H1 (cell line): ENCODE measurements around the gene SPINK5. TPM values are rescaled to one million over a fixed set of nuclear protein-coding genes. Genes with fewer than 3 reads are reported as not detected.

Source experiments
- CTCF ChIA-PET: fragments of 300-600 bp; sonication (Branson Sonifier 250); formaldehyde crosslinking; loops from one replicate; lab custom pipeline; 2021; ENCODE audit not compliant: partially characterized antibody; lab: Charles Lee
- POLR2A ChIA-PET: fragments of 300-600 bp; sonication (Branson Sonifier 250); formaldehyde crosslinking; loops from one replicate; lab custom pipeline; 2021; ENCODE audit warnings: inconsistent platforms; ENCODE audit not compliant: partially characterized antibody; lab: Charles Lee
- DNase-seq, 2 experiments: peaks; one replicate each; pipeline versions ENCODE4 v3.0.0 to v3.0.0-alpha.2; 2010 to 2022; ENCODE audit warnings: low spot score in 2 of 2, low read depth in 1 of 2, mixed read lengths in 1 of 2
- FAIRE-seq: peaks from 2 replicates; lab custom pipeline; 2011; peaks lifted over from hg19 to GRCh38; lab: Jason Lieb, UNC
- H2AFZ ChIP-seq: 2 replicates; pipeline ENCODE4 v1.8.1; 2012; ENCODE audit warnings: low read length, inconsistent platforms
- H2AK5ac ChIP-seq: 2 replicates; pipeline ENCODE4 v1.6.1; 2013; ENCODE audit warnings: low read depth, low read length
- H2BK120ac ChIP-seq: replicated peaks from 2 replicates; pipeline ENCODE3; 2013; ENCODE audit warnings: low read depth, low read length, inconsistent platforms
- H2BK12ac ChIP-seq: 2 replicates; pipeline ENCODE4 v1.6.1; 2013; ENCODE audit warnings: low read depth, low read length
- H2BK15ac ChIP-seq: 2 replicates; pipeline ENCODE4 v1.6.1; 2013; ENCODE audit warnings: low read length
- H2BK20ac ChIP-seq: 2 replicates; pipeline ENCODE4 v1.6.1; 2013; ENCODE audit warnings: low read length
- H2BK5ac ChIP-seq: 2 replicates; pipeline ENCODE4 v1.6.1; 2013; ENCODE audit warnings: low read depth, low read length
- H3K14ac ChIP-seq: 2 replicates; pipeline ENCODE4 v1.6.1; 2013; ENCODE audit warnings: inconsistent platforms; ENCODE audit not compliant: insufficient read length
- H3K18ac ChIP-seq: 2 replicates; pipeline ENCODE4 v1.6.1; 2013; ENCODE audit warnings: low read length; ENCODE audit errors: extremely low read depth
- H3K23ac ChIP-seq: 2 replicates; pipeline ENCODE4 v1.6.1; 2013; ENCODE audit warnings: inconsistent platforms; ENCODE audit not compliant: insufficient read length
- H3K23me2 ChIP-seq: 2 replicates; pipeline ENCODE4 v1.6.1; 2013; ENCODE audit warnings: low read depth, low read length
- H3K27ac ChIP-seq: 2 replicates; pipeline ENCODE4 v1.6.1; 2011; ENCODE audit warnings: low read depth, low read length, inconsistent platforms
- H3K27me3 ChIP-seq, 4 experiments: replicated peaks in 1 of 4; 1 replicate in 1 of 4; 2 replicates in 3 of 4; pipeline versions ENCODE4 v1.6.1 to v1.8.1; 2011 to 2013; ENCODE audit warnings: low read length in 3 of 4, mild to moderate bottlenecking in 3 of 4, inconsistent platforms in 2 of 4, mixed read lengths in 2 of 4, moderate library complexity in 1 of 4; ENCODE audit not compliant: control insufficient read depth in 3 of 4, insufficient read depth in 3 of 4; ENCODE audit errors: extremely low read depth in 1 of 4
- H3K36me3 ChIP-seq, 4 experiments: 2 replicates each; pipeline versions ENCODE4 v1.6.1 to v1.8.1; 2011 to 2013; ENCODE audit warnings: mild to moderate bottlenecking in 4 of 4, low read length in 3 of 4, moderate library complexity in 2 of 4, control low read depth in 1 of 4, inconsistent platforms in 1 of 4; ENCODE audit not compliant: insufficient read depth in 4 of 4, control insufficient read depth in 2 of 4
- H3K4ac ChIP-seq: replicated peaks from 2 replicates; pipeline ENCODE3; 2013; ENCODE audit warnings: low read length, low read depth, mixed read lengths, inconsistent platforms; ENCODE audit not compliant: insufficient read length
- H3K4me1 ChIP-seq, 4 experiments: replicated peaks in 1 of 4; 1 replicate in 1 of 4; 2 replicates in 3 of 4; pipeline versions ENCODE4 v1.6.1 to v1.8.1; 2011 to 2013; ENCODE audit warnings: low read length in 3 of 4, inconsistent platforms in 2 of 4, mixed read lengths in 1 of 4; ENCODE audit not compliant: insufficient read depth in 4 of 4, control insufficient read depth in 3 of 4
- H3K4me2 ChIP-seq, 2 experiments: 2 replicates each; pipeline versions ENCODE4 v1.6.1 to v1.8.1; 2011 to 2013; ENCODE audit warnings: low read depth in 2 of 2, low read length in 2 of 2, control low read depth in 1 of 2, inconsistent platforms in 1 of 2, mild to moderate bottlenecking in 1 of 2; ENCODE audit not compliant: insufficient read depth in 1 of 2
- H3K4me3 ChIP-seq, 4 experiments: fragments of 200-600, 300-600 bp in 1 of 4; sonication (generic), shearing (Covaris generic), sonication (Bioruptor Twin) in 1 of 4; 2 replicates each; pipeline versions ENCODE4 v1.5.1 to v1.8.1; 2011 to 2016; ENCODE audit warnings: low read length in 4 of 4, low read depth in 3 of 4, control low read depth in 2 of 4, inconsistent platforms in 2 of 4, mild to moderate bottlenecking in 2 of 4, mixed read lengths in 1 of 4, moderate library complexity in 1 of 4; ENCODE audit not compliant: insufficient read depth in 2 of 4; ENCODE audit errors: extremely low read depth in 1 of 4
- H3K56ac ChIP-seq: replicated peaks from 2 replicates; pipeline ENCODE3; 2013; ENCODE audit warnings: low read depth, mild to moderate bottlenecking, mixed read lengths, low read length, inconsistent platforms; ENCODE audit not compliant: insufficient read length
- H3K79me1 ChIP-seq: 2 replicates; pipeline ENCODE4 v1.6.1; 2013; ENCODE audit warnings: low read depth, low read length, control low read depth
- H3K79me2 ChIP-seq, 2 experiments: 2 replicates each; pipeline versions ENCODE4 v1.6.1 to v1.8.1; 2012 to 2013; ENCODE audit warnings: low read length in 2 of 2, mild to moderate bottlenecking in 2 of 2, inconsistent platforms in 1 of 2; ENCODE audit not compliant: insufficient read depth in 2 of 2, control insufficient read depth in 1 of 2
- H3K9ac ChIP-seq, 4 experiments: replicated peaks in 1 of 4; 1 replicate in 1 of 4; 2 replicates in 3 of 4; pipeline versions ENCODE4 v1.6.1 to v1.8.1; 2011 to 2013; ENCODE audit warnings: low read depth in 3 of 4, low read length in 3 of 4, control low read depth in 2 of 4, mild to moderate bottlenecking in 2 of 4, moderate library complexity in 2 of 4, inconsistent platforms in 1 of 4; ENCODE audit errors: extremely low read depth in 1 of 4
- H3K9me3 ChIP-seq, 2 experiments: 2 replicates each; pipeline versions ENCODE4 v1.6.1 to v1.8.1; 2012 to 2013; ENCODE audit warnings: mild to moderate bottlenecking in 2 of 2, moderate library complexity in 2 of 2, control low read depth in 1 of 2, inconsistent platforms in 1 of 2, low read depth in 1 of 2, low read length in 1 of 2, mixed read lengths in 1 of 2; ENCODE audit not compliant: insufficient read depth in 2 of 2
- H4K20me1 ChIP-seq, 2 experiments: replicated peaks in 1 of 2; 2 replicates each; pipeline versions ENCODE3 to v1.8.1; 2011 to 2013; ENCODE audit warnings: inconsistent platforms in 2 of 2, low read length in 2 of 2, mild to moderate bottlenecking in 1 of 2; ENCODE audit not compliant: insufficient read depth in 2 of 2, control insufficient read depth in 1 of 2
- H4K5ac ChIP-seq: 2 replicates; pipeline ENCODE4 v1.6.1; 2013; ENCODE audit warnings: low read length, low read depth, mixed read lengths, inconsistent platforms; ENCODE audit not compliant: insufficient read length
- H4K8ac ChIP-seq: 2 replicates; pipeline ENCODE4 v1.8.0; 2013; ENCODE audit warnings: mild to moderate bottlenecking, moderate library complexity, low read length, inconsistent platforms; ENCODE audit not compliant: insufficient read depth; ENCODE audit errors: extremely low read depth
- H4K91ac ChIP-seq: replicated peaks from 2 replicates; pipeline ENCODE3; 2013; ENCODE audit warnings: low read length, mixed read lengths, inconsistent platforms; ENCODE audit not compliant: insufficient read length
- CEBPB ChIP-seq: IDR thresholded peaks from 2 replicates; pipeline ENCODE4 v1.6.1; 2012; ENCODE audit warnings: low read depth, low read length
- CTBP2 ChIP-seq: IDR thresholded peaks from 2 replicates; pipeline ENCODE4 v1.7.0; 2011; ENCODE audit warnings: borderline replicate concordance, mild to moderate bottlenecking, moderate library complexity, mixed read lengths, low read length; ENCODE audit not compliant: insufficient read depth, insufficient read length
- CTCF ChIP-seq, 3 experiments: IDR thresholded peaks; 1 replicate in 2 of 3; 2 replicates in 1 of 3; pipeline versions ENCODE4 v1.5.1 to v1.6.1; 2011; ENCODE audit warnings: low read length in 3 of 3, mild to moderate bottlenecking in 3 of 3, inconsistent platforms in 2 of 3, low read depth in 1 of 3, moderate library complexity in 1 of 3; ENCODE audit not compliant: insufficient read depth in 1 of 3; ENCODE audit errors: control extremely low read depth in 1 of 3
- EGR1 ChIP-seq: IDR thresholded peaks from 2 replicates; pipeline ENCODE4 v1.6.1; 2011; ENCODE audit warnings: low read depth, low read length, borderline replicate concordance
- FOSL1 ChIP-seq: IDR thresholded peaks from 2 replicates; pipeline ENCODE4 v1.6.1; 2011; ENCODE audit warnings: mild to moderate bottlenecking, low read depth, low read length, moderate library complexity; ENCODE audit not compliant: insufficient read depth
- HDAC6 ChIP-seq: IDR thresholded peaks from one replicate; pipeline ENCODE4 v1.7.1; 2012; ENCODE audit warnings: low read depth, mild to moderate bottlenecking, inconsistent platforms, low read length, moderate library complexity
- KDM5A ChIP-seq: fragments of 200-600 bp; IDR thresholded peaks from 2 replicates; pipeline ENCODE4 v1.7.1; 2012; ENCODE audit warnings: mild to moderate bottlenecking, low read length, inconsistent platforms, mixed read lengths
- MAFK ChIP-seq: IDR thresholded peaks from 2 replicates; pipeline ENCODE4 v1.6.1; 2012; ENCODE audit warnings: low read depth, mild to moderate bottlenecking, improper control_type of control experiment, low read length
- POU5F1 ChIP-seq: IDR thresholded peaks from 2 replicates; pipeline ENCODE4 v1.6.1; 2011; ENCODE audit warnings: low read depth, mild to moderate bottlenecking, low read length, moderate library complexity
- SIN3A ChIP-seq, 2 experiments: IDR thresholded peaks in 1 of 2; conservative IDR thresholded peaks in 1 of 2; 2 replicates each; pipeline ENCODE4 v1.6.1; 2011 to 2012; ENCODE audit warnings: low read length in 2 of 2, improper control_type of control experiment in 1 of 2, low read depth in 1 of 2, mild to moderate bottlenecking in 1 of 2
- SP4 ChIP-seq: IDR thresholded peaks from 2 replicates; pipeline ENCODE4 v1.6.1; 2012; ENCODE audit warnings: low read length, inconsistent platforms
- polyA plus RNA-seq, 7 experiments: library from polyadenylated mRNA; depleted of rRNA in 3 of 7; stranded (reverse) in 5 of 7; unstranded in 2 of 7; fragments of >200 nt in 5 of 7; fragments of 200-250 nt in 2 of 7; gene quantifications; 1 replicate in 5 of 7; 2 replicates in 1 of 7; 4 replicates in 1 of 7; pipeline versions ENCODE4 v1.2.1 to v1.2.3, GENCODE V29; 2011 to 2013; ENCODE audit warnings: missing spikeins in 2 of 7, mixed read lengths in 2 of 7
- total RNA-seq: library from RNA; stranded (reverse); fragmentation: NEBNext Ultra II Directional; extraction: Animal tissue kit (Norgen Biotek cat#: 25700); gene quantifications from 2 replicates; pipeline ENCODE4 v1.2.1, GENCODE V29; 2021
- TF ChIP-seq, protein P1 (sequence below): IDR thresholded peaks from 2 replicates; pipeline ENCODE4 v1.6.1; 2011; ENCODE audit warnings: low read depth, mild to moderate bottlenecking, low read length; ENCODE audit not compliant: insufficient read depth

The SPINK5 gene
- total and polyA plus RNA-seq, 2 of the 8 experiments (the other 6 are each of a cell fraction or from before 2014, with no cell fraction given): 1.4 to 2.2 TPM

DNA sequence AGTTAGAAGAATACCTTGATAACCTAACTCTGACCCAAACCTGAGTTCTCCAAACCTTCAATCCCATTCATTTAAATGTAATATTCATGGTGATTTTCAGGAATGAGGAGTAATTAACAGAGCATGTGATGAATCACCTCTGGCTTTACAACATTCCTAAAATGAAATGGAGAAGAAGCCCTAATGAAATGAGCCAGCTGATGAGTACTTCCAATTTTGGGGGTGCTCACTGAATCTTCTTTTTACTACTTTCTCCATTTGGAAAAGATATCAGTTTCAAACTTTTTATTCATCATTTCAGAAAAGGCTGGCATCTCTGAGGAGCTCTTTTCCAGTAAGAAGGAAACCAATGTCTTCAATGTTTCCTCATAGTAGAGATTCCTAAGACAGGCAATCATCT, 2.9 kb upstream of the SPINK5 start:
- no peak overlapping the region for H2BK20ac ChIP-seq
- H3K36me3 ChIP-seq: peaks cover 0 to 6% (median 1%) of the 10 kb centered on the region in 4 experiments; a peak in 3 of 8 replicates
- no peak overlapping the region for H3K23ac ChIP-seq
- peaks cover 9% of the 10 kb centered on the region in 2 experiments for H3K9me3 ChIP-seq
- H2BK5ac ChIP-seq: no peak overlapping the region
- POLR2A ChIA-PET: interaction anchor here (1.0 kb wide), 1 partner anchor 10 kb away, joined by 3 read pairs; no protein-coding TSS in a partner anchor
- H3K18ac ChIP-seq: no peak overlapping the region
- no peaks in the 10 kb centered on the region for H3K27me3 ChIP-seq
- CTCF ChIA-PET: no interaction called here
- no peaks in the 10 kb centered on the region for H3K23me2 ChIP-seq
- no peaks in the 10 kb centered on the region for H3K79me1 ChIP-seq
- no peak overlapping the region for H2BK12ac ChIP-seq
- H2AK5ac ChIP-seq: no peak overlapping the region
- H3K27ac ChIP-seq: no peak overlapping the region
- no peak overlapping the region for H3K4me3 ChIP-seq
- no peak overlapping the region for H2BK120ac ChIP-seq
- H4K91ac ChIP-seq: no peak overlapping the region
- FAIRE-seq: no peak
- H4K5ac ChIP-seq: no peak overlapping the region
- H3K9ac ChIP-seq: no peak overlapping the region
- no peak for DNase-seq
- H3K4me2 ChIP-seq: no peak overlapping the region
- no peak overlapping the region for H3K4ac ChIP-seq
- no peaks in the 10 kb centered on the region for H4K20me1 ChIP-seq
- no peak overlapping the region for H3K14ac ChIP-seq
- TF ChIP-seq FOSL1 (no peak), POU5F1 (no peak), KDM5A (no peak), MAFK (no peak), SP4 (no peak), CEBPB (no peak), HDAC6 (no peak), SIN3A (conservative IDR thresholded peaks at IDR 0.05 in 1 of 2, IDR thresholded peaks at IDR 0.05 in 1 of 2; ENCODE audit: low read depth in 1 of 2, low read length in 2 of 2) (no peak), EGR1 (no peak), CTBP2 (no peak), CTCF (IDR thresholded peaks at IDR 0.05; ENCODE audit: control extremely low read depth in 1 of 3, insufficient read depth in 1 of 3, low read depth in 1 of 3, low read length in 3 of 3) (no peak)
- TF ChIP-seq, protein P1, sequence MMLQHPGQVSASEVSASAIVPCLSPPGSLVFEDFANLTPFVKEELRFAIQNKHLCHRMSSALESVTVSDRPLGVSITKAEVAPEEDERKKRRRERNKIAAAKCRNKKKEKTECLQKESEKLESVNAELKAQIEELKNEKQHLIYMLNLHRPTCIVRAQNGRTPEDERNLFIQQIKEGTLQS: no peak
- TF ChIP-seq, all 59 proteins: peak for 0
- no peak overlapping the region for H2BK15ac ChIP-seq
- H3K4me1 ChIP-seq: no peaks in the 10 kb centered on the region
- no peak overlapping the region for H3K56ac ChIP-seq
- H3K79me2 ChIP-seq: no peaks in the 10 kb centered on the region
- no peak overlapping the region for H4K8ac ChIP-seq
- no peak overlapping the region for H2AFZ ChIP-seq
